K562 (cell line): Measurements from ENCODE around the gene FOXRED2. TPM values are rescaled to one million over a fixed set of nuclear protein-coding genes. Genes with fewer than 3 reads are reported as not detected.

Experiments used
- ATF1 ChIP-seq, 2 experiments: fragments of 450-650 bp in 1 of 2; IDR thresholded peaks; 2 replicates each; pipeline ENCODE4 v1.6.1; 2016; ENCODE audit warnings: missing compliant biosample characterization in 1 of 2, missing genetic modification characterization in 1 of 2
- BRD9 ChIP-seq: fragments of 450-650 bp; IDR thresholded peaks from 2 replicates; pipeline ENCODE4 v1.6.1; 2018; ENCODE audit warnings: low read depth; ENCODE audit not compliant: partially characterized antibody
- C11orf30 ChIP-seq: fragments of 450-650 bp; IDR thresholded peaks from 2 replicates; pipeline ENCODE4 v1.6.1; 2016; ENCODE audit warnings: low read depth, mild to moderate bottlenecking
- CBX8 ChIP-seq: fragments of 200-600 bp; sonication (generic); IDR thresholded peaks from 2 replicates; pipeline ENCODE4 v1.6.1; 2012; ENCODE audit warnings: borderline replicate concordance, mixed run types, low read depth, mild to moderate bottlenecking, moderate library complexity, mixed read lengths, low read length, control low read depth, inconsistent platforms; ENCODE audit not compliant: poor library complexity, severe bottlenecking; ENCODE audit errors: extremely low read depth
- CXXC5 ChIP-seq: fragments of 250-450 bp; sonication (Bioruptor Pico); IDR thresholded peaks from 2 replicates; pipeline ENCODE4 v1.8.0; 2022; ENCODE audit warnings: inconsistent platforms, mild to moderate bottlenecking, moderate library complexity
- DNMT1 ChIP-seq: fragments of 450-650 bp; IDR thresholded peaks from 2 replicates; pipeline ENCODE4 v1.6.1; 2016; ENCODE audit warnings: antibody characterized with exemption, mild to moderate bottlenecking
- EZH2 ChIP-seq: IDR thresholded peaks from 2 replicates; pipeline ENCODE4 v1.6.1; 2012; ENCODE audit warnings: low read depth, mild to moderate bottlenecking, inconsistent platforms, low read length, borderline replicate concordance
- IFI16 ChIP-seq: fragments of 250-450 bp; sonication (Bioruptor Pico); IDR thresholded peaks from 2 replicates; pipeline ENCODE4 v2.1.2; 2022; ENCODE audit warnings: mild to moderate bottlenecking, inconsistent platforms
- L3MBTL2 ChIP-seq: fragments of 450-650 bp; IDR thresholded peaks from 2 replicates; pipeline ENCODE4 v1.6.1; 2016; ENCODE audit warnings: mild to moderate bottlenecking, moderate library complexity
- MAFG ChIP-seq: fragments of 450-650 bp; conservative IDR thresholded peaks from 2 replicates; pipeline ENCODE4 v1.6.1; 2016; ENCODE audit warnings: missing genetic modification characterization, missing compliant biosample characterization
- MEF2A ChIP-seq: IDR thresholded peaks from 2 replicates; pipeline ENCODE4 v1.6.1; 2011; ENCODE audit warnings: low read depth, mild to moderate bottlenecking, low read length, moderate library complexity; ENCODE audit not compliant: control insufficient read depth
- OTX1 ChIP-seq: fragments of 450-650 bp; formaldehyde crosslinking; IDR thresholded peaks from 2 replicates; pipeline ENCODE4 v1.4.0; 2022; ENCODE audit warnings: mild to moderate bottlenecking
- POLR2H ChIP-seq: IDR thresholded peaks from 2 replicates; pipeline ENCODE4 v1.6.1; 2016; ENCODE audit warnings: missing genetic modification characterization, low read depth, mild to moderate bottlenecking, control low read depth, missing compliant biosample characterization, moderate library complexity
- POLR3A ChIP-seq: IDR thresholded peaks from 2 replicates; pipeline ENCODE4 v1.6.1; 2011; ENCODE audit warnings: borderline replicate concordance, mild to moderate bottlenecking, moderate library complexity; ENCODE audit not compliant: insufficient read length, insufficient read depth; ENCODE audit errors: extremely low read depth
- PPARD ChIP-seq: fragments of 250-450 bp; sonication (Bioruptor Pico); IDR thresholded peaks from 2 replicates; pipeline ENCODE4 v1.8.0; 2022; ENCODE audit warnings: inconsistent platforms, mild to moderate bottlenecking, moderate library complexity
- PTRF ChIP-seq: fragments of 450-650 bp; IDR thresholded peaks from 2 replicates; pipeline ENCODE4 v1.6.1; 2016; ENCODE audit warnings: mild to moderate bottlenecking, missing genetic modification characterization, missing compliant biosample characterization
- RAD21 ChIP-seq, 2 experiments: fragments of 250-450 bp in 1 of 2; fragments of 450-650 bp in 1 of 2; sonication (Bioruptor Pico) in 1 of 2; formaldehyde crosslinking in 1 of 2; IDR thresholded peaks in 1 of 2; conservative IDR thresholded peaks in 1 of 2; 2 replicates each; pipeline versions ENCODE4 v1.4.0 to v1.8.0; 2020 to 2022; ENCODE audit warnings: mild to moderate bottlenecking in 2 of 2, moderate library complexity in 1 of 2
- RAD51 ChIP-seq: fragments of 450-650 bp; IDR thresholded peaks from 2 replicates; pipeline ENCODE4 v1.7.1; 2016; ENCODE audit warnings: low read depth, mild to moderate bottlenecking, borderline replicate concordance
- RBM15 ChIP-seq: fragments of 200-400 bp; formaldehyde crosslinking; IDR thresholded peaks from 2 replicates; pipeline ENCODE4 v1.6.1; 2018; ENCODE audit warnings: mild to moderate bottlenecking, low read length, moderate library complexity; ENCODE audit not compliant: insufficient read depth
- TRIM28 ChIP-seq: fragments of 450-650 bp; IDR thresholded peaks from 2 replicates; pipeline ENCODE4 v1.6.1; 2017
- ZBTB8A ChIP-seq: fragments of 450-650 bp; IDR thresholded peaks from 2 replicates; pipeline ENCODE4 v1.6.1; 2018; ENCODE audit warnings: mild to moderate bottlenecking, moderate library complexity; ENCODE audit not compliant: partially characterized antibody
- ZKSCAN8 ChIP-seq: fragments of 200-800 bp; sonication (Bioruptor generic); IDR thresholded peaks from 2 replicates; pipeline ENCODE4 v1.6.1; 2016; ENCODE audit warnings: missing genetic modification characterization, missing compliant biosample characterization
- ZNF431 ChIP-seq: sonication (generic); formaldehyde crosslinking; IDR thresholded peaks from 2 replicates; pipeline ENCODE4 v1.8.0; 2022; ENCODE audit warnings: mild to moderate bottlenecking, missing genetic modification reagents
- ZNF436 ChIP-seq: fragments of 250-450, 450-650 bp; sonication (Bioruptor Pico); formaldehyde crosslinking; IDR thresholded peaks from 2 replicates; pipeline ENCODE4 v1.7.0; 2020; ENCODE audit warnings: mild to moderate bottlenecking
- polyA plus RNA-seq, 8 experiments: library from polyadenylated mRNA; depleted of rRNA in 4 of 8; stranded (reverse) in 5 of 8; unstranded in 3 of 8; fragments of >200 nt; fragmentation: Nextera tagmentation in 2 of 8; fragmentation: Illumina TruSeq in 1 of 8; extraction: Ambion mirVana in 2 of 8; extraction: Trizol in 1 of 8; gene quantifications; 2 replicates each; pipeline versions ENCODE4 v1.2.1 to v1.2.3, GENCODE V29; 2011 to 2014; ENCODE audit warnings: inconsistent platforms in 1 of 8, missing spikeins in 1 of 8
- total RNA-seq, 7 experiments: library from RNA; depleted of rRNA in 6 of 7; stranded (reverse); fragments of >200 nt in 6 of 7; fragmentation: Illumina TruSeq in 2 of 7; extraction: Trizol in 2 of 7; gene quantifications; 2 replicates each; pipeline versions ENCODE4 v1.2.1 to v1.2.3, GENCODE V29; 2011 to 2021; ENCODE audit warnings: low replicate concordance in 1 of 7
- TF ChIP-seq, protein P1 (sequence below): sonication (generic); formaldehyde crosslinking; IDR thresholded peaks from 2 replicates; pipeline ENCODE4 v1.8.1; 2023; ENCODE audit warnings: mild to moderate bottlenecking, missing genetic modification reagents
- TF ChIP-seq, protein P2 (sequence below): fragments of 250-450 bp; sonication (Bioruptor Pico); IDR thresholded peaks from 2 replicates; pipeline ENCODE4 v1.8.0; 2022; ENCODE audit warnings: inconsistent platforms, mild to moderate bottlenecking, moderate library complexity, borderline replicate concordance

FOXRED2 gene
- total and polyA plus RNA-seq, 9 of the 15 experiments (the other 6 are each of a cell fraction or from before 2014, with no cell fraction given) = 2.8 to 48.4 (median 7.8) TPM

DNA sequence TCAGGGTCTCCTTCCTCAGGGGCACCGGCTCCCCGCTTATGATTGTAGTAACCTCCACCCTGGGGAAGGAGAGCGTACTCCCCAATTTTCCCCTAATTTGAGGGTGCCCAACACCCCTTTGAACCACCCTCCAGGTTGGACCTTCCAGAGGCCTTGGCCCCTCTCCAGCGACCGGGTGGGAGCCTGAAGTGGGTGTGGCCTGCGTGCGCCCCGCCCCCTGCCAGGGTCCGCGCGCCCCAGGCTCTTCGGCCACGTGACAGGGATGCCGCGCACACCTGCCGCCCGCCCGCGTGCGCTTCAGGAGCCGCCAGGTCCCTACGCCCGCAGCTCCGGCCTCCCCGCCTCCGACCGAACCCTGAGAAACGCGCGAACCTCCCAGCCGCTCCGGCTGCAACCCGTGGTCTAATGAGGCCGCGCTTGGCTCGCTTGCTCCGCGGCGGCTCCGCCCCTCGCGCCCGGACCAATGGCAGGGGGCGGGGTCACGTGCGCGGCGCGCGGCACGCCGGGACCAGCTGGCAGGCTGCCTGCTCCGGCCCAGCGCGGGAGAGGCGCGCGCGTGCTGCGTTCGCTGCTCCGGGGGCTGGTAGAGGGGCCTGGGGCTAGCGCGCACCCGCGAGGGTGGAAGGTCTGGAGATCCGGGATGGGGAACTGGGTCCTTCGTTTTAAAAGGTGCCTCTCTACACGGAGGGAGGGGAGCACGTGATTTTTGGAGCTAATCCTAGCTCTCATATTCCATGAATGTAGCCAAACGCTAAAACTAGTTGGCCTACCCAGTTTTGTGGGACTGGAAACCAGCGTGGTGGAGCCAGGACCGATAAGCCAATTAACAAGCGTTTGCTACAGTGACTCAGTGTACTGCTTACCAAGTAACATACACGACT, at the start of gene FOXRED2 (continued):
- TF ChIP-seq CBX8 (no peak), C11orf30 (no peak; the same call in 1 of the 2 replicates), RBM15 (no peak), ZNF436 (CRISPR knock-in tag) (no peak), PPARD (CRISPR knock-in tag) (no peak), ZKSCAN8 (CRISPR knock-in tag) (no peak), CXXC5 (CRISPR knock-in tag) (peak; percentile 92), DNMT1 (no peak), RAD51 (peak; percentile 82), RAD21 (CRISPR knock-in tag; conservative IDR thresholded peaks at IDR 0.05 in 1 of 2, IDR thresholded peaks at IDR 0.05 in 1 of 2) (no peak), L3MBTL2 (peak; percentile 99), POLR3A (no peak), OTX1 (CRISPR knock-in tag) (no peak), BRD9 (no peak), PTRF (no peak), ATF1 (CRISPR knock-in tag; IDR thresholded peaks at IDR 0.05) (no peak), ATF1 (tag; IDR thresholded peaks at IDR 0.05) (peak; percentile 49), MAFG (tag) (no peak), ZBTB8A (no peak), MEF2A (no peak), TRIM28 (no peak), EZH2 (no peak), IFI16 (CRISPR knock-in tag) (no peak), ZNF431 (CRISPR knock-in tag) (peak; percentile 88), POLR2H (peak; percentile 73)
- TF ChIP-seq, protein P1, sequence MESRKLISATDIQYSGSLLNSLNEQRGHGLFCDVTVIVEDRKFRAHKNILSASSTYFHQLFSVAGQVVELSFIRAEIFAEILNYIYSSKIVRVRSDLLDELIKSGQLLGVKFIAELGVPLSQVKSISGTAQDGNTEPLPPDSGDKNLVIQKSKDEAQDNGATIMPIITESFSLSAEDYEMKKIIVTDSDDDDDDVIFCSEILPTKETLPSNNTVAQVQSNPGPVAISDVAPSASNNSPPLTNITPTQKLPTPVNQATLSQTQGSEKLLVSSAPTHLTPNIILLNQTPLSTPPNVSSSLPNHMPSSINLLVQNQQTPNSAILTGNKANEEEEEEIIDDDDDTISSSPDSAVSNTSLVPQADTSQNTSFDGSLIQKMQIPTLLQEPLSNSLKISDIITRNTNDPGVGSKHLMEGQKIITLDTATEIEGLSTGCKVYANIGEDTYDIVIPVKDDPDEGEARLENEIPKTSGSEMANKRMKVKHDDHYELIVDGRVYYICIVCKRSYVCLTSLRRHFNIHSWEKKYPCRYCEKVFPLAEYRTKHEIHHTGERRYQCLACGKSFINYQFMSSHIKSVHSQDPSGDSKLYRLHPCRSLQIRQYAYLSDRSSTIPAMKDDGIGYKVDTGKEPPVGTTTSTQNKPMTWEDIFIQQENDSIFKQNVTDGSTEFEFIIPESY (CRISPR knock-in tag) = peak; percentile 90
- TF ChIP-seq, protein P2, sequence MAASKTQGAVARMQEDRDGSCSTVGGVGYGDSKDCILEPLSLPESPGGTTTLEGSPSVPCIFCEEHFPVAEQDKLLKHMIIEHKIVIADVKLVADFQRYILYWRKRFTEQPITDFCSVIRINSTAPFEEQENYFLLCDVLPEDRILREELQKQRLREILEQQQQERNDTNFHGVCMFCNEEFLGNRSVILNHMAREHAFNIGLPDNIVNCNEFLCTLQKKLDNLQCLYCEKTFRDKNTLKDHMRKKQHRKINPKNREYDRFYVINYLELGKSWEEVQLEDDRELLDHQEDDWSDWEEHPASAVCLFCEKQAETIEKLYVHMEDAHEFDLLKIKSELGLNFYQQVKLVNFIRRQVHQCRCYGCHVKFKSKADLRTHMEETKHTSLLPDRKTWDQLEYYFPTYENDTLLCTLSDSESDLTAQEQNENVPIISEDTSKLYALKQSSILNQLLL (CRISPR knock-in tag) = no peak
